Frontal cortex (tissue), 4 donors: ENCODE measurements around the gene PFKFB3. TPM values are rescaled to one million over a fixed set of nuclear protein-coding genes. Genes with fewer than 3 reads are reported as not detected.
"Not testable (repeated sequence)": the region's sequence is repeated elsewhere in the genome, so short reads cannot be mapped to it uniquely, and the experiment has no call there.

Source experiments
- DNase-seq, 2 donors: peaks; one replicate each; pipeline ENCODE4 v3.0.0; 2012; ENCODE audit warnings: low spot score in 2 of 2
- FAIRE-seq: peaks from 2 replicates; lab custom pipeline; 2012; peaks lifted over from hg19 to GRCh38; lab: Jason Lieb, UNC
- total RNA-seq: library from RNA; depleted of rRNA; stranded (reverse); fragments of >200 nt; gene quantifications from one replicate; pipeline ENCODE4 v1.2.3, GENCODE V29; 2014
- donor health status: control.
- donor health status: control.
- donor health status: control.

Gene PFKFB3
- total RNA-seq, 1 donor from 2014 or later, result 14.3 TPM

- FAIRE-seq (no peak), DNase-seq (no peak)
Observed at GRCh38 chr10:6200440-6200733, 2.3 kb upstream of the PFKFB3 start.

- FAIRE-seq (no peak), DNase-seq (peak in 1 of 2 donors; percentile 39)
Observed at GRCh38 chr10:6200734-6201515, 1.8 kb upstream of the PFKFB3 start.

- FAIRE-seq (no peak), DNase-seq (peak; percentile 63 to 75)
Observed at GRCh38 chr10:6201516-6201975, 1.2 kb upstream of the PFKFB3 start.

DNA sequence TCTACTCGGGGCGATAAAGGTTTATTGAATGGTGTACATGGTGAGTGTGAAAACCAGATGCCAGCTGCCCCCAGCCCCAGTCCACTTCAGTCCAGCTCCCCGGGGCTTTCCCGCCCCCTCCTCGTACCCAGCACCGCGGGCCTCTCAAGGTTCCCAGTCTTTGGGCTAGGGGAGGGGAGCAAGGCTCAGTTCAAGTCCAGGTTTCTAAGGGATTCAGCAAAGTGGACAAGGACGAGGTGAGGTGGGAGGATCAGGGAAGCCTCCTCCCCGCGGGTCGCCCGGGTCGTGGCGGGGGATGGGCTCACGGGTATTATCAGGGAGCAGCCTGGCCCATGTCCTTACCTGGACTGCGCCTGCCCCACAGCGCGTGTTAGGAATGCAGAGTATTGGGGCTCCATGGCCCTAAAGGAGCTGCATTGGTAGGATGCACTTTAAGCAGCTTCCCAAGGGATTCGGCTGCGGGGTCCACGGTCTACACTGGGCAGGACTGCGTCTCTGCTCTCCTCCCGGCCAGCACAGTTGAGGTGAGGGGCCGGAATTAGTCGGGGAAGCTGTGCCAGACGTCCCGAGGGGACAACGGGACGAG is 541 bp upstream of the PFKFB3 start:
- no peak for DNase-seq
- no peak for FAIRE-seq

DNA sequence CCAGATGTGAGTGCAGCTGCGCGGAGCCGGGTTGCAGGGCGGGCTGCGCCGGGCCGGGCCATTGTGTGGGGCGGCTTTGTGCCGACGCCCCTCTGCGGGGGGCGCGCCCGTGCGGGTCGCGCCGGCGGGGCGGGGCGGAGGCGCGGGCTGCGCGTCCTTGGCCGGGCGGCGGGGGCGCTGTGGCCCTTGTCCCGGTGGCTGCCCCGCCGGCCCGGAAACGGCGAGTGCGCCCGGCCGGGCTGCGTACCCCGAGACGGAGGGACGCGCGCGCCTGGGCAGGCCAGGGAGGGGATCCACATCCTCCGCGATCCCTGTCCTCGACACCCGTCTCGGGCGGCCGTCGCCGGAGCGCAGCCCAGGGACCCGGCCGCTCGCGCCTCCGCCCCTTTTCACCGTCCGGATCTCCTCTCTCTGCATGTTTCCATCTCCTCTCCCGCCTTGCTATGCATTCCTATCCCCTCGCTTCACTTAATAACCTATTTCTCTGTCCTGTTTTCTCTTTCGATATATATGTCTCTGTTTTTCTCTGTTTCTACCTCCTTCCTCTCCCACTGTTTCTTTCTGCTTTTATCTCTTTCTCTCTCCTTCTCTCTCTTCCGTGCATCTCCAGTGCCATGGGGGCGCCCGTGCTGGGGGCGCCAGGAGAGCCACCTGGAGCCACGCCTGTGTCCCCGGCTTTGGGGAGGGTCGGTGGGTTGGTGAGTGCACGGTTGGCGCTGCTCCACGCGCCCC is 765 bp downstream of the PFKFB3 start:
- no peak for FAIRE-seq

GRCh38 chr10:6204063-6204340 is 1.3 kb downstream of the PFKFB3 start:
- no peak for FAIRE-seq
- DNase-seq, result peak in 1 of 2 donors; percentile 41

More for the DNA sequence above, 765 bp downstream of the PFKFB3 start:
- DNase-seq, result peak; percentile 83 to 87

- FAIRE-seq (no peak), DNase-seq (peak in 1 of 2 donors; percentile 44)
Observed at GRCh38 chr10:6204341-6205191, 1.8 kb downstream of the PFKFB3 start.

- DNase-seq, FAIRE-seq: not testable (repeated sequence)
Observed at GRCh38 chr10:6206486-6206885, 3.8 kb downstream of the PFKFB3 start.

- DNase-seq, result no peak
- no peak for FAIRE-seq
Observed at GRCh38 chr10:6207658-6208057, 4.9 kb downstream of the PFKFB3 start.

DNA sequence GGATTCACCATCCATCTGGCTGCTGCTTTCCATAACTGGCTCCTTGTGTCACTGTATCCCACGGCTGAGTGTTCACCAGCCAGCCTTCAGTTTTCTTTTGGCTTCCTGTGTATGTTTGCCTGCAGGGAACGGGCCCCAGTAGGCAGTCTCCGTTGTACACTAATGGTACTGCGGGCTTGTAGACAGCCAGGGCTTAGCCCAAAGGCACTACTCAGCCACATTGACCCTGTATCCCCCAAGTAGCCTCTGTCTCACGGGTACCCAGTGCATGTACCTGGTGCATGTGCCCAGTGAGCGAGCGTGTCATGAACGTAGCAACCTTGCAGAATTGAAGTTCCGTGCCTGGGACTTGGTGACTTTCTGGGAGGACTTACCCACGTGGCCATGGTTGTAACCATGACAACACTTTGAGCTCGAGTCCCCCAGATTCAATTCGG is 6.1 kb downstream of the PFKFB3 start:
- no peak for FAIRE-seq
- DNase-seq, result peak in 1 of 2 donors; percentile 20

DNA sequence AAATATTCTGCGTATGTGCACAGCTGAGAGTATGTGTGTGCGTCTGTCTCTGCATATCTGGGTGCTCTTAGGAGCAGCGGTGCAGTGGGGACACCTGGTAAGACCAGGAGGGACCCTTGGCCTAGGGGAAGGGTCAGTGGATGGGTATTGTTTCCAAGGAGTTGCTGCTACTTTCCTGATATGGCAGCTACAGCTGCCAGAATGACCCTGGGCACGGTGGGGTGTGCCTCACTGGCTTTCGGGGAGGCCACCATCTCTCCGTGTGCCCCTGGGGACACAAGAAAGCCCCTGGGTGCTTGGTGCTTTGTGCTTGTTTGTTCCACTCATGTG is 8.6 kb downstream of the PFKFB3 start:
- FAIRE-seq, result no peak
- DNase-seq, result no peak

- FAIRE-seq (no peak), DNase-seq (peak; percentile 74 to 81)
Observed at GRCh38 chr10:6211671-6212635, 9.2 kb downstream of the PFKFB3 start.

DNA sequence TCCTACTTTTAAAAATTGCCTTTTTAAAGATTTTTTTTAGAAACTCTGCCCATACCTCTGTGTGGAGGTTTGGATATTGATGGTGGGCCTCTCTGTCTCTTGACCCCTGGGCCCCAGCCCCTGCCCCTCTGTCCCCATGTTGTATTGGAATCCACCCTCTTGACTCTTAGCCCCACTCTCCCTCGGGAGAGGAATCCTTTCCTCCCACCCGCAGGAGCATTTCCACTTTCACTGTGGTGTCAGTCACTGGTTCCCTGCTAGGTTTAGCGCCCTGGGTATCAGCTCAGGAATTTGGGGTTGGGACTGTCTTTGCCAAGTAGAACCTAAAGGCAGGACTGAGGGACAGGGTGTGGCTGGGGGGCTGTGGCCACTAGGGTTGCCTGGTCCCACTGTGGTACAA is 10.1 kb downstream of the PFKFB3 start:
- DNase-seq, result no peak
- FAIRE-seq, result no peak

DNA sequence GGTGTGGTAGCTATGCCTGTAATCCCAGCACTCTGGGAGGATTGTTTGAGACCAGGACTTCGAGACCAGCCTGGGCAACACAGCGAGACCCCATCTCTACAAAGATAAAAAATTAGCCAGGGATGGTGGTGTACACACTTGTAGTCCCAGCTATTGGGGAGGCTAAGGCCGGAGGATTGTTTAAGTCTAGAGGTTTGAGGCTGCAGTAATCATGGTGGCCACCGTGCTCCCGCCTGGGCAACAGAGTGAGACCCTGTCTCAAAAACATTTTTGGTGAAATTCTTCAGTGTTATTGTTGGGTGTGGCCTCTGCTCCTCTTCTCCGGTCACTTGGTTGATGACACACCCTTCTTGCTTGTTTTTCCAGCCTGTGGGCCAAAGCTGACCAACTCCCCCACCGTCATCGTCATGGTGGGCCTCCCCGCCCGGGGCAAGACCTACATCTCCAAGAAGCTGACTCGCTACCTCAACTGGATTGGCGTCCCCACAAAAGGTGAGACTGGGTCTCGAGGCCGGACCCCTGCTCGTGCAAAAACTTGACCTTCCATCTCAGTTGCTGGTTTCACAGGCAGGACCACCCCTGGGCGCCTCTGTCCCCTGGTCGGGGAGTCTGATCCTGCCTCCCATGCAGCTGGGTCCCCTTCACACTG is 10.6 kb downstream of the PFKFB3 start:
- no peak for DNase-seq
- no peak for FAIRE-seq

- FAIRE-seq (no peak), DNase-seq (no peak)
Observed at GRCh38 chr10:6213908-6214307, 11.2 kb downstream of the PFKFB3 start.

DNA sequence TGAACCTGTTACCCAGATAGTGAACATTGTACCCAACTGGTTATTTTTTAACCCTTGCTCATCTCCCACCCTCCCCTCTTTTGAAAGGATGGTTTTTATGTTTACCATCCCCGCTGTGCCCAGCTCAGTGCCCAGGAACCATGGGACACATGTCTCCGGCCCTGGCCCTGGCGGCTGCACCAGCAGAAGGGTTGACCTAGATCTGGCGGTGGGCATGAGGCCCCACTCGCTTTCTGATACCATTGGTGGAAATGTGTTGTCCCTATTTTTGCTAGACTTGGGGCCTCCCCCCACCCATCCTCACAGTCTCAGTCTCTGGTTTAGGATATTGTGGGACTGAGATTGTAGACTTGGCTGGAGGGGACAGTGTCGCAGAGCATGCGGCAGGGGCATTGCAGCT is 11.9 kb downstream of the PFKFB3 start:
- DNase-seq, result no peak
- no peak for FAIRE-seq

DNA sequence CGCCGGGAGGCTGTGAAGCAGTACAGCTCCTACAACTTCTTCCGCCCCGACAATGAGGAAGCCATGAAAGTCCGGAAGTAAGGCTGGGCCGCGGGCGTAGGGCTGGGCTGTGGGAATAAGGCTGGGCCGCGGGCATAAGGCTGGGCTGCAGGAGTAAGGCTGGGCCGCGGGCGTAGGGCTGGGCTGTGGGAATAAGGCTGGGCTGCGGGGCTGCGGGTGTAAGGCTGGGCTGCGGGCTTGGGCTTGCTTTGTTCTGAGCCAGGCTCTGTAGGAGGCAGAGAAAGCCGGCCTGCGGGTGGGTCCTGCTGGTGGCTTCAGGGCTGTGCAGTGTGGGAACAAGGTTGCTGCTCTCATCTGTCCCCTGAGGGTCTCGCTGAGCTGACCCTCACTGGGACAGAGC is 12.5 kb downstream of the PFKFB3 start:
- DNase-seq (no peak), FAIRE-seq (no peak)

GRCh38 chr10:6215683-6216484 is 13.2 kb downstream of the PFKFB3 start:
- no peak for DNase-seq
- no peak for FAIRE-seq
